ENCODE results near the gene DHX38.

The DHX38 gene

GRCh38 chr16:72120026-72120425 is 26.4 kb downstream of the DHX38 start:
- DNase-seq (ENCODE audit: low read depth in 2 of 3, low spot score in 2 of 3) = no peak

GRCh38 chr16:72122308-72122707 is 28.7 kb downstream of the DHX38 start:
- no peak for DNase-seq (ENCODE audit: low read depth in 2 of 3, low spot score in 2 of 3)

GRCh38 chr16:72122916-72123315 is 29.3 kb downstream of the DHX38 start:
- no peak for DNase-seq (ENCODE audit: low read depth in 2 of 3, low spot score in 2 of 3)

GRCh38 chr16:72123426-72123825 is 29.8 kb downstream of the DHX38 start:
- no peak for DNase-seq (ENCODE audit: low read depth in 2 of 3, low spot score in 2 of 3)

GRCh38 chr16:72124148-72124547 is 30.5 kb downstream of the DHX38 start:
- DNase-seq (ENCODE audit: low read depth in 2 of 3, low spot score in 2 of 3) = no peak

GRCh38 chr16:72124761-72125634 is 31.4 kb downstream of the DHX38 start:
- peak in 2 of 3 experiments; percentile 30 to 43 for DNase-seq (ENCODE audit: low read depth in 2 of 3, low spot score in 2 of 3)

- no peak for DNase-seq (ENCODE audit: low read depth in 2 of 3, low spot score in 2 of 3)
Observed at GRCh38 chr16:72125635-72126428, 32.2 kb downstream of the DHX38 start.

GRCh38 chr16:72126429-72126765 is 32.8 kb downstream of the DHX38 start:
- no peak for DNase-seq (ENCODE audit: low read depth in 2 of 3, low spot score in 2 of 3)

GRCh38 chr16:72128701-72129100 is 35.1 kb downstream of the DHX38 start:
- no peak for DNase-seq (ENCODE audit: low read depth in 2 of 3, low spot score in 2 of 3)

- DNase-seq (ENCODE audit: low read depth in 2 of 3, low spot score in 2 of 3) = no peak
Observed at GRCh38 chr16:72129976-72130656, 36.5 kb downstream of the DHX38 start.

GRCh38 chr16:72131036-72131435 is 37.4 kb downstream of the DHX38 start:
- no peak for DNase-seq (ENCODE audit: low read depth in 2 of 3, low spot score in 2 of 3)

- no peak for DNase-seq (ENCODE audit: low read depth in 2 of 3, low spot score in 2 of 3)
Observed at GRCh38 chr16:72132726-72133125, 39.1 kb downstream of the DHX38 start.

- no peak for DNase-seq (ENCODE audit: low read depth in 2 of 3, low spot score in 2 of 3)
Observed at GRCh38 chr16:72134507-72134906, 40.9 kb downstream of the DHX38 start.

- DNase-seq (ENCODE audit: low read depth in 2 of 3, low spot score in 2 of 3) = no peak
Observed at GRCh38 chr16:72137380-72138063, 43.9 kb downstream of the DHX38 start.

- no peak for DNase-seq (ENCODE audit: low read depth in 2 of 3, low spot score in 2 of 3)
Observed at GRCh38 chr16:72138064-72138572, 44.5 kb downstream of the DHX38 start.

GRCh38 chr16:72139908-72140307 is 46.3 kb downstream of the DHX38 start:
- no peak for DNase-seq (ENCODE audit: low read depth in 2 of 3, low spot score in 2 of 3)

GRCh38 chr16:72142476-72142875 is 48.8 kb downstream of the DHX38 start:
- no peak for DNase-seq (ENCODE audit: low read depth in 2 of 3, low spot score in 2 of 3)

- DNase-seq (ENCODE audit: low read depth in 2 of 3, low spot score in 2 of 3) = no peak
Observed at GRCh38 chr16:72149676-72150464, 56.2 kb downstream of the DHX38 start.

- no peak for DNase-seq (ENCODE audit: low read depth in 2 of 3, low spot score in 2 of 3)
Observed at GRCh38 chr16:72159386-72159785, 65.7 kb downstream of the DHX38 start.

GRCh38 chr16:72159801-72160200 is 66.2 kb downstream of the DHX38 start:
- no peak for DNase-seq (ENCODE audit: low read depth in 2 of 3, low spot score in 2 of 3)
